HG03520 (cell line): ENCODE measurements around the gene RAB40C.

ENCODE experiments used
- ATAC-seq: cut with Tn5 transposase; IDR thresholded peaks from one replicate; pipeline ENCODE4 v1.9.1; 2021; ENCODE audit warnings: mild to moderate bottlenecking, moderate library complexity; ENCODE audit not compliant: unreplicated experiment

The RAB40C gene

GRCh38 chr16:630249-630814 is 40.5 kb downstream of the RAB40C start:
- ATAC-seq: no peak

GRCh38 chr16:630815-631405 is 41.0 kb downstream of the RAB40C start, which contains the start of gene WFIKKN1:
Gene WFIKKN1, plus strand, starts transcription at chr16:630985. Its CDS starts 269 bp downstream, at chr16:631254.
- ATAC-seq: no peak

- no peak for ATAC-seq
Observed at GRCh38 chr16:631808-632358, 42.0 kb downstream of the RAB40C start.

GRCh38 chr16:632486-633335 is 42.8 kb downstream of the RAB40C start:
- ATAC-seq: no peak

- no peak for ATAC-seq
Observed at GRCh38 chr16:633336-634050, 43.6 kb downstream of the RAB40C start.

GRCh38 chr16:634051-634670 is 44.3 kb downstream of the RAB40C start:
- ATAC-seq: no peak

GRCh38 chr16:634996-635395 is 45.1 kb downstream of the RAB40C start:
- ATAC-seq: no peak

- ATAC-seq: no peak
Observed at GRCh38 chr16:635573-636205, 45.8 kb downstream of the RAB40C start.

GRCh38 chr16:636206-637080 is 46.6 kb downstream of the RAB40C start, which contains the start of gene METTL26:
Gene METTL26, minus strand, starts transcription at chr16:636305. Its CDS starts 15 bp downstream, at chr16:636290.
- peak; percentile 58 for ATAC-seq

- ATAC-seq: no peak
Observed at GRCh38 chr16:637081-638018, 47.5 kb downstream of the RAB40C start.

- ATAC-seq: no peak
Observed at GRCh38 chr16:638034-638543, 48.2 kb downstream of the RAB40C start.

GRCh38 chr16:638836-639235 is 49.0 kb downstream of the RAB40C start:
- ATAC-seq: no peak

- no peak for ATAC-seq
Observed at GRCh38 chr16:640614-641013, 50.7 kb downstream of the RAB40C start.

GRCh38 chr16:641326-642188 is 51.7 kb downstream of the RAB40C start, which contains the start of gene MCRIP2:
Gene MCRIP2, plus strand, starts transcription at chr16:641828. Its CDS starts 164 bp downstream, at chr16:641992.
- ATAC-seq: no peak

GRCh38 chr16:642189-643049 is 52.6 kb downstream of the RAB40C start:
- no peak for ATAC-seq

GRCh38 chr16:643050-643368 is 53.1 kb downstream of the RAB40C start:
- no peak for ATAC-seq
